Effector memory CD4-positive, alpha-beta T cell (primary cell): Measurements from ENCODE around the gene MSI2.

Experiments used
- DNase-seq, 3 donors: peaks; one replicate each; pipeline ENCODE4 v3.0.0-alpha.2; 2020
- H3K27ac ChIP-seq: 2 replicates; pipeline ENCODE4 v1.7.0; 2013; ENCODE audit warnings: mild to moderate bottlenecking, low read length, moderate library complexity; ENCODE audit not compliant: insufficient read depth, poor library complexity, severe bottlenecking
- H3K27me3 ChIP-seq: replicated peaks from 2 replicates; pipeline ENCODE4 v1.7.0; 2013; ENCODE audit warnings: mild to moderate bottlenecking, low read length; ENCODE audit not compliant: insufficient read depth, control insufficient read depth, poor library complexity, severe bottlenecking
- H3K36me3 ChIP-seq: 2 replicates; pipeline ENCODE4 v1.7.0; 2013; ENCODE audit warnings: mild to moderate bottlenecking, low read length, moderate library complexity; ENCODE audit not compliant: control insufficient read depth, insufficient read depth
- H3K4me1 ChIP-seq: 2 replicates; pipeline ENCODE4 v1.7.0; 2013; ENCODE audit warnings: low read length, mild to moderate bottlenecking; ENCODE audit not compliant: control insufficient read depth, insufficient read depth, poor library complexity, severe bottlenecking
- H3K4me3 ChIP-seq: 2 replicates; pipeline ENCODE4 v1.7.0; 2013; ENCODE audit warnings: low read length, low read depth, mild to moderate bottlenecking; ENCODE audit not compliant: insufficient read depth, poor library complexity, severe bottlenecking
- H3K9me3 ChIP-seq: 2 replicates; pipeline ENCODE4 v1.7.0; 2013; ENCODE audit warnings: mild to moderate bottlenecking, low read length, moderate library complexity; ENCODE audit not compliant: control insufficient read depth

The MSI2 gene

GRCh38 chr17:57480438-57481196 is 224.3 kb downstream of the MSI2 start:
- H3K27me3 ChIP-seq: no peaks in the 10 kb centered on the region
- no peaks in the 10 kb centered on the region for H3K4me1 ChIP-seq
- no peak overlapping the region for H3K27ac ChIP-seq
- DNase-seq: no peak
- H3K9me3 ChIP-seq: no peaks in the 10 kb centered on the region
- no peaks in the 10 kb centered on the region for H3K36me3 ChIP-seq
- H3K4me3 ChIP-seq: no peak overlapping the region

- no peaks in the 10 kb centered on the region for H3K36me3 ChIP-seq
- H3K9me3 ChIP-seq: no peaks in the 10 kb centered on the region
- no peak overlapping the region for H3K4me3 ChIP-seq
- H3K27me3 ChIP-seq: no peaks in the 10 kb centered on the region
- no peak for DNase-seq
- H3K4me1 ChIP-seq: no peaks in the 10 kb centered on the region
- H3K27ac ChIP-seq: no peak overlapping the region
These were observed 225.6 kb downstream of the MSI2 start for GRCh38 chr17:57481910-57482391.

GRCh38 chr17:57482657-57483056 is 226.3 kb downstream of the MSI2 start:
- Histone ChIP-seq H3K4me1 (no peaks in the 10 kb centered on the region), H3K27ac (no peak overlapping the region), H3K27me3 (no peaks in the 10 kb centered on the region), H3K9me3 (no peaks in the 10 kb centered on the region), H3K4me3 (no peak overlapping the region), H3K36me3 (no peaks in the 10 kb centered on the region)
- DNase-seq: no peak

GRCh38 chr17:57484081-57484666 is 227.9 kb downstream of the MSI2 start:
- H3K27me3 ChIP-seq: no peaks in the 10 kb centered on the region
- no peak overlapping the region for H3K4me3 ChIP-seq
- no peak for DNase-seq
- H3K9me3 ChIP-seq: no peaks in the 10 kb centered on the region
- no peaks in the 10 kb centered on the region for H3K4me1 ChIP-seq
- no peak overlapping the region for H3K27ac ChIP-seq
- H3K36me3 ChIP-seq: no peaks in the 10 kb centered on the region

- no peak overlapping the region for H3K4me3 ChIP-seq
- DNase-seq: no peak
- H3K9me3 ChIP-seq: no peaks in the 10 kb centered on the region
- H3K4me1 ChIP-seq: no peaks in the 10 kb centered on the region
- H3K27ac ChIP-seq: no peak overlapping the region
- H3K36me3 ChIP-seq: no peaks in the 10 kb centered on the region
- H3K27me3 ChIP-seq: no peaks in the 10 kb centered on the region
These were observed 228.7 kb downstream of the MSI2 start for GRCh38 chr17:57484826-57485565.

GRCh38 chr17:57485566-57485865 is 229.2 kb downstream of the MSI2 start:
- no peak for DNase-seq
- no peak overlapping the region for H3K27ac ChIP-seq
- no peaks in the 10 kb centered on the region for H3K36me3 ChIP-seq
- no peaks in the 10 kb centered on the region for H3K9me3 ChIP-seq
- H3K27me3 ChIP-seq: no peaks in the 10 kb centered on the region
- no peak overlapping the region for H3K4me3 ChIP-seq
- H3K4me1 ChIP-seq: no peaks in the 10 kb centered on the region

- H3K27me3 ChIP-seq: no peaks in the 10 kb centered on the region
- H3K36me3 ChIP-seq: no peaks in the 10 kb centered on the region
- no peaks in the 10 kb centered on the region for H3K9me3 ChIP-seq
- DNase-seq: no peak
- no peaks in the 10 kb centered on the region for H3K4me1 ChIP-seq
- H3K4me3 ChIP-seq: no peak overlapping the region
- H3K27ac ChIP-seq: no peak overlapping the region
These were observed 229.9 kb downstream of the MSI2 start for GRCh38 chr17:57485916-57486881.

GRCh38 chr17:57486882-57487301 is 230.6 kb downstream of the MSI2 start:
- H3K27me3 ChIP-seq: no peaks in the 10 kb centered on the region
- H3K27ac ChIP-seq: no peak overlapping the region
- H3K9me3 ChIP-seq: no peaks in the 10 kb centered on the region
- H3K4me1 ChIP-seq: no peaks in the 10 kb centered on the region
- H3K36me3 ChIP-seq: no peaks in the 10 kb centered on the region
- DNase-seq: no peak
- H3K4me3 ChIP-seq: no peak overlapping the region

- no peak overlapping the region for H3K27ac ChIP-seq
- no peak overlapping the region for H3K4me3 ChIP-seq
- no peaks in the 10 kb centered on the region for H3K4me1 ChIP-seq
- no peaks in the 10 kb centered on the region for H3K27me3 ChIP-seq
- DNase-seq: no peak
- H3K9me3 ChIP-seq: no peaks in the 10 kb centered on the region
- H3K36me3 ChIP-seq: no peaks in the 10 kb centered on the region
These were observed 231.2 kb downstream of the MSI2 start for GRCh38 chr17:57487573-57487972.
